ENCODE data around the gene VIM.

DNA sequence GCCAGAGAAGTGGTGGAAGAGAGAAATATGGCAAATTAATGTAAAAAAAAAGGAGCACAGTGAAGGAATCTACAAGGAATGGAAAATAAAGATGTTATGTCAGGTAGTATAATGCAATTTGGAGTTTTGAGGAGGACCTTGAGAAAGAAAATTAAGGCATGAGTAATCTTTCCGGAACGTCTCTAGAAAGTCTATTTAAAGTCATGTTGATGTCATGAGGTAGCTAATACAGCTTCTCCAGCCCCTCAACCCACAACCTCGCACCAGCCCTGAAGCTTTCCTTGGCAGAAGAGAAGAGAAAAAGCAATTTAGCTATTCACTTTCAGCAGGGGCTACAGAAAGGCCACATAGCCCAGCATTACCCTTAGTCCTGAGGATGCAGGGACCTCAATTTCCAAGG is 49.0 kb upstream of the VIM start:
- TF ChIP-seq EZH2 (IDR thresholded peaks at IDR 0.05) (no peak), FOXP2 (optimal IDR thresholded peaks at IDR 0.05; ENCODE audit: control extremely low read depth, extremely low read length, insufficient read depth) (no peak)

All from SK-N-MC (cell line).